ENCODE data around the gene FAM13A.

Gene FAM13A

DNA sequence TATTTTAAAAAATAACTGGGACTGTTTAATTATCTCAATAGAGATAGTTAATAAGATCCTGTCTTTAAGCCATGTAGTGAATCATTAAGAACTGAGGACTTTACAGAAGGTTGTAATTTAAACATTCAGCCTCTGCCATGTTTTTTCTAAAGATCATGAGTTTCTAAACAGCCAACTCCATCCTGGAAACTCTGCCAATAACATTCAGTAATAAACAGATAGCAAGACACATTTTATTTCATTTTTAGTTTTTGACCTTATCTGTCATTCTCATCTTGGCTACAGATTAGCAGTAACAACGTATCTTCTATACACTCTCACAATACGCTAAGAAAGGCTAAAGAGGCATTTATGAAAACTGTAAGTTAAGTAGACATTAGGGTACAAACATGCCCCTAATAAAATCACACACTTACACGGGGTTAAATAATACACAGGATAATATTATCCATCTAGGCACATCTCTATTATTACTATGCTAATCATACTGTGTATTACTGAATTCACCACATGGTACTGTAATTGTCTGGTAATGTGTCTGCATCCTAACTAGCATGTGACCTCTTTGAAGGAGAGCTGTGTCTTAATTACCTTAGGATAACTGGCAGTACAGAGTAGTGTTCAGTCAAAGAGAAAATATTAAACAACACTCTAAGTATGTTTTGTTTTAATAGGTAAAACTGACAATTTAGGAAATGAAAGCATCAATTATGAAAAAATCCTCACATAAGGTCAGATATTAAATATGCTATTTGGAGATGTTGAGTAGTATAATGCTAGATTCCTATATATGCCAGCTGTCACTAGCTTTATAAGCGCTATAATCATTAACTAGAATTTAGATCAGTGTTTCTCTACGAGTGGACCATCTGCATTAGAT is 236.9 kb downstream of the FAM13A start:
- Histone ChIP-seq H3K27ac (ENCODE audit: poor library complexity, severe bottlenecking) (no peak overlapping the region), H3K9me3 (ENCODE audit: severe bottlenecking) (no peaks in the 10 kb centered on the region), H3K4me3 (ENCODE audit: severe bottlenecking) (no peak overlapping the region), H3K36me3 (ENCODE audit: low read depth) (no peaks in the 10 kb centered on the region), H3K27me3 (ENCODE audit: insufficient read depth, poor library complexity, severe bottlenecking) (no peaks in the 10 kb centered on the region), H3K4me1 (ENCODE audit: insufficient read depth, poor library complexity, severe bottlenecking) (peaks cover 22% of the 10 kb centered on the region)
- DNase-seq (ENCODE audit: low spot score), result no peak
- ATAC-seq (ENCODE audit: low read depth), result no peak
- TF ChIP-seq, protein P1, sequence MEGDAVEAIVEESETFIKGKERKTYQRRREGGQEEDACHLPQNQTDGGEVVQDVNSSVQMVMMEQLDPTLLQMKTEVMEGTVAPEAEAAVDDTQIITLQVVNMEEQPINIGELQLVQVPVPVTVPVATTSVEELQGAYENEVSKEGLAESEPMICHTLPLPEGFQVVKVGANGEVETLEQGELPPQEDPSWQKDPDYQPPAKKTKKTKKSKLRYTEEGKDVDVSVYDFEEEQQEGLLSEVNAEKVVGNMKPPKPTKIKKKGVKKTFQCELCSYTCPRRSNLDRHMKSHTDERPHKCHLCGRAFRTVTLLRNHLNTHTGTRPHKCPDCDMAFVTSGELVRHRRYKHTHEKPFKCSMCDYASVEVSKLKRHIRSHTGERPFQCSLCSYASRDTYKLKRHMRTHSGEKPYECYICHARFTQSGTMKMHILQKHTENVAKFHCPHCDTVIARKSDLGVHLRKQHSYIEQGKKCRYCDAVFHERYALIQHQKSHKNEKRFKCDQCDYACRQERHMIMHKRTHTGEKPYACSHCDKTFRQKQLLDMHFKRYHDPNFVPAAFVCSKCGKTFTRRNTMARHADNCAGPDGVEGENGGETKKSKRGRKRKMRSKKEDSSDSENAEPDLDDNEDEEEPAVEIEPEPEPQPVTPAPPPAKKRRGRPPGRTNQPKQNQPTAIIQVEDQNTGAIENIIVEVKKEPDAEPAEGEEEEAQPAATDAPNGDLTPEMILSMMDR (IDR thresholded peaks at IDR 0.05; ENCODE audit: poor library complexity, severe bottlenecking), result no peak

DNA sequence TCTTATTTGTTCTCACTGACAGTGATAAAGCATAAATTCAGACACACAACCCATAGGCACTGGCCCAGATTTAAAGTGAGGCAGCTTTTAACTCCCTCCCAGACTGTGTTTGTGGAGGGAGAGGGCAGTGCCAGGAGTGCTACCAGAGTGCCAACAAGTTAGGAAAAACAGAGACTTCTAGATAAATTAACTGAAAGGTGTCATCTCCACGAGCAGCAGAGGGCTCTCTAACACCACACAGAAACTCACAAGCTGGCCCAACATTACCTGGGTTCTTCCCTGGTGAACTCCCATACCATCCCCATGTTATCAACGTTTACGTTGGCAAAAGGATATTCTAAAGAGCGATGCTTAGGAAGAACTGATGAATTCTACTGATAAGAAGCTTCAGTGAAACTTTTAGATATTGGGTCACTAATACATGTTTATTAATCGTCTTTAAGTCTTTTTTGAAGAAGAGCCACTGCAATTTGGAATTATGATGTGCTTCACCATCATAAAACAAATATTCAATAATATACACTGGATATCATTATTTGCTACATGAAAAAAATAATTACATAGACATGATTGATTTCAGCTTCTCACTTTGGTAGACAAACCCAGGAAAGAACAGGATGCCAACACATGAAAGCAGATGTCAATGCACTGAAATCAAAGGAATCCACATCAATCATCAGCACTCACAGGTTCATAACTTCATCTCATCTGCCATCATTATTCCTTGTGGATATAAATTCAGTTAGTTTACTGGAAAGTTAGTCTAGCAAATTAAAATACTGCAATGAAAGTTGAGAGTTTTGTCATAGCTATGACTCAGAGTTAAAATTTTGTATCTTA is 238.1 kb downstream of the FAM13A start:
- DNase-seq (ENCODE audit: low spot score) (no peak), ATAC-seq (ENCODE audit: low read depth) (peak; percentile 26; the same call in 2 of the 3 replicates)

GRCh38 chr4:88817740-88818139 is 239.2 kb downstream of the FAM13A start:
- H3K4me3 ChIP-seq (ENCODE audit: severe bottlenecking), result no peak overlapping the region
- H3K27ac ChIP-seq (ENCODE audit: poor library complexity, severe bottlenecking), result no peak overlapping the region
- H3K4me1 ChIP-seq (ENCODE audit: insufficient read depth, poor library complexity, severe bottlenecking), result peaks cover 14% of the 10 kb centered on the region
- ATAC-seq (ENCODE audit: low read depth) (no peak), DNase-seq (ENCODE audit: low spot score) (no peak)
- H3K9me3 ChIP-seq (ENCODE audit: severe bottlenecking), result no peaks in the 10 kb centered on the region
- no peaks in the 10 kb centered on the region for H3K36me3 ChIP-seq (ENCODE audit: low read depth)
- no peaks in the 10 kb centered on the region for H3K27me3 ChIP-seq (ENCODE audit: insufficient read depth, poor library complexity, severe bottlenecking)
- TF ChIP-seq, protein P1 (IDR thresholded peaks at IDR 0.05; ENCODE audit: poor library complexity, severe bottlenecking), result no peak

More for the DNA sequence above, 238.1 kb downstream of the FAM13A start:
- H3K4me1 ChIP-seq (ENCODE audit: insufficient read depth, poor library complexity, severe bottlenecking), result peaks cover 16% of the 10 kb centered on the region
- no peaks in the 10 kb centered on the region for H3K9me3 ChIP-seq (ENCODE audit: severe bottlenecking)
- no peak overlapping the region for H3K4me3 ChIP-seq (ENCODE audit: severe bottlenecking)
- TF ChIP-seq, protein P1 (IDR thresholded peaks at IDR 0.05; ENCODE audit: poor library complexity, severe bottlenecking), result peak; percentile 88
- no peaks in the 10 kb centered on the region for H3K36me3 ChIP-seq (ENCODE audit: low read depth)
- no peaks in the 10 kb centered on the region for H3K27me3 ChIP-seq (ENCODE audit: insufficient read depth, poor library complexity, severe bottlenecking)
- H3K27ac ChIP-seq (ENCODE audit: poor library complexity, severe bottlenecking), result no peak overlapping the region

DNA sequence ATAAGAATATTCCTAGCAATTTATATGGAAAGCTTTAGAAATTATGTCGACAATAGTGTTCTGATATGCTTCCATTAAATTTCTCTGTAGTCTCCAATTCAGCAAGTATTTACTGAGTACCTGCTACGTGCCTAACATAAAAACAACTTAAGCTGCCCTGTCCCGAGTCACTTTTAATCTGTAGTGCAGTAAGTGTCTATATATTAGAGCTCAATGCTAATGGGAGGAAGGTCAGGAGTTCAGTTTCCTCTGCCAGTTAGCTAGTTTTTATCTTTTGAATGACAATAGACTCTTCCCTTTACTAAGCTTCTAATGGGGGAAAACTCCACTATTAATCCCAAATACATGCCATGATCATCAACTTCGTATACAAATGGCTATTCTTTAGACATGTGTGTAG is 240.6 kb downstream of the FAM13A start:
- no peak for ATAC-seq (ENCODE audit: low read depth)
- TF ChIP-seq, protein P1 (IDR thresholded peaks at IDR 0.05; ENCODE audit: poor library complexity, severe bottlenecking), result no peak
- Histone ChIP-seq H3K9me3 (ENCODE audit: severe bottlenecking) (no peaks in the 10 kb centered on the region), H3K27ac (ENCODE audit: poor library complexity, severe bottlenecking) (no peak overlapping the region), H3K27me3 (ENCODE audit: insufficient read depth, poor library complexity, severe bottlenecking) (no peaks in the 10 kb centered on the region), H3K36me3 (ENCODE audit: low read depth) (no peaks in the 10 kb centered on the region), H3K4me3 (ENCODE audit: severe bottlenecking) (no peak overlapping the region), H3K4me1 (ENCODE audit: insufficient read depth, poor library complexity, severe bottlenecking) (peaks cover 12% of the 10 kb centered on the region)
- DNase-seq (ENCODE audit: low spot score), result no peak
